DND-41 (cell line): ENCODE data around the gene RGS6.

ENCODE experiments used
- CTCF ChIP-seq: IDR thresholded peaks from 2 replicates; pipeline ENCODE4 v1.5.1; 2012; ENCODE audit warnings: borderline replicate concordance, low read length, moderate library complexity, mild to moderate bottlenecking; ENCODE audit not compliant: poor library complexity, severe bottlenecking; ENCODE audit errors: extremely low read depth
- EZH2 ChIP-seq: IDR thresholded peaks from 3 replicates; pipeline ENCODE4 v1.6.1; 2012; ENCODE audit warnings: borderline replicate concordance, low read depth, mild to moderate bottlenecking, moderate library complexity, low read length, inconsistent platforms; ENCODE audit not compliant: severe bottlenecking

DNA sequence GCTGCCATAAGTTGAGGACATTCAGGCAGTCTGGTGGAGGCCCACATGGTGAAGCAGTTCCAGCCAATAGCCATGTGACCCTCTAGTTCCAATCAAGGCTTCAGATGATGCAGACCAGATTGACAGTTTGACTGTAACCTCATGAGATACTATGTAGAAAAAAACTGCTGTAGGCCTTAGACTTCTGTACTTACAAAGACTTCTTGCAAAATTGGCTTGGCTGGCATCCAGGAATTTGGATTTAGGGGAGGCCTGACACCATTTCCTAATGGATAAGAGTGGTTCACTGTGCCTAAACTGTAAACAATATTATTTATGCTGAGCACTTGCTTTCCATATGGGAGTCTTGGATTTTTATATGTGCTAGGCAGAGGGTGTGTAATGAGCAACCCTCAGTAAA lies 76.4 kb downstream of the RGS6 start:
- TF ChIP-seq CTCF (no peak), EZH2 (no peak)
